GM21423 (cell line): ENCODE results near the gene ADGRF4.

ENCODE experiments used
- ATAC-seq: cut with Tn5 transposase; IDR thresholded peaks from one replicate; pipeline ENCODE4 v1.9.1; 2021; ENCODE audit warnings: mild to moderate bottlenecking, moderate library complexity; ENCODE audit not compliant: unreplicated experiment

The ADGRF4 gene, protein sequence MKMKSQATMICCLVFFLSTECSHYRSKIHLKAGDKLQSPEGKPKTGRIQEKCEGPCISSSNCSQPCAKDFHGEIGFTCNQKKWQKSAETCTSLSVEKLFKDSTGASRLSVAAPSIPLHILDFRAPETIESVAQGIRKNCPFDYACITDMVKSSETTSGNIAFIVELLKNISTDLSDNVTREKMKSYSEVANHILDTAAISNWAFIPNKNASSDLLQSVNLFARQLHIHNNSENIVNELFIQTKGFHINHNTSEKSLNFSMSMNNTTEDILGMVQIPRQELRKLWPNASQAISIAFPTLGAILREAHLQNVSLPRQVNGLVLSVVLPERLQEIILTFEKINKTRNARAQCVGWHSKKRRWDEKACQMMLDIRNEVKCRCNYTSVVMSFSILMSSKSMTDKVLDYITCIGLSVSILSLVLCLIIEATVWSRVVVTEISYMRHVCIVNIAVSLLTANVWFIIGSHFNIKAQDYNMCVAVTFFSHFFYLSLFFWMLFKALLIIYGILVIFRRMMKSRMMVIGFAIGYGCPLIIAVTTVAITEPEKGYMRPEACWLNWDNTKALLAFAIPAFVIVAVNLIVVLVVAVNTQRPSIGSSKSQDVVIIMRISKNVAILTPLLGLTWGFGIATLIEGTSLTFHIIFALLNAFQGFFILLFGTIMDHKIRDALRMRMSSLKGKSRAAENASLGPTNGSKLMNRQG

GRCh38 chr6:47698342-47698787 lies at the start of gene ADGRF4:
Gene ADGRF4, plus strand, starts transcription at chr6:47698580. Its CDS starts 8,666 bp downstream, at chr6:47707246.
- no peak for ATAC-seq

DNA sequence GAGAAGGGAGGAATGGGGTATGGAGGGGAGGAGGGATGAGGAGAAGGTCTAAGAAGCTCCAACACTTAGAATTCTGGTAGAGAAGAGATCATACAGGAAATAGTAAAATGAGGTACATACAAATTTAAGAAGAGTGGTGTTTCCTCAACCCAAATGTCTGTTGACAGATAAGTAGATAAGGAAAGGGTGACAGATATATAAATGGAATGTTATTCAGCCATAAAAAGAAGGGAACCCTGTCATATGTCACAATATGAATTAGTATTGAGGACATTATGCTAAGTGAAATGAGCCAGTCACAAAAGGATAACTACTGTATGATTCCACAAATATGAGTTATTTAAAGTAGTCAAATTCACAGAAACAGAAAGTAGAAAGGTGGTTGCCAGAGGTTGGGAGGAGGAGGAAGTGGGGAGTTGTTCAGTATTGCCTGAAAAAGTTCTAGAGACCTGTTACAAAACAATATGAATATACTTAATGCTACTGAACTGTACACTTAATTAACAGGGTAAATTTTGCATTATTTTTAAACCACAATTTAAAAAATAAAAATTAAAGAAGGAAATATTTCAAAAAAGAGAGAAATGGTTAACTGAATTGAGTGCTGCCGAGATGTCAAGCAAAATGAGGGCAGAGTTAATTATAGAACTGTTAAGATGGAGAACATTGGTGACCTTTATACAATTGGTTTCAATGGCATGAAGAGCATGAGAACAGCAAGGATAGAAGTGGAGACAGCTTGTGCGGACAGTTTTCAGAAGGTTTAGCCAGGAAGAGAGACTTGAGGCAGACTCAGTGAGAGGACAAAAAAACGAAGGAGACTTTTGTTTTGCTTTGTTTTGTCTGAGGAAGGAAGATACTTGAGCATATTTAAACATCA lies 47.6 kb upstream of the ADGRF4 start:
- ATAC-seq: peak; percentile 49

DNA sequence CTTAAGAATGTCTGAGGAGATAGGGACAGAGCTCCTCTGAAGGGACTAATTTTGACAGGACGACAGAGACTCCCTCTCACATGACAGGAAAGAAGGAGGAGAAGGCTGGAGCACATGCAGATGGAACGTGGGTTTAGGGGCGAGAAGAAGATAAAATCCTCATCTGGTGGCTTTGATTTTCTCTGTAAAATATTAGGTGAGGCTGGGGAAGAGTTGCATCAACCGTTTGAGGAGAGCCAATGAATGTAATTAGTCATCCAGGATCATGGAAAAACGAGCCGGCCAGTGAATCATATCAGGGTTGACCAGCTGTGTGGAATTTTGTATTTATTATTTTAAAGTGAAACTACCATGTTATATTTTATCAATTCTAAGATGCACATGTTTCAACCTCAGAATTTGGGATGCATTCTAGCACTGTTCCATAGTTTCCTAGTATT lies 46.9 kb upstream of the ADGRF4 start:
- ATAC-seq: no peak

DNA sequence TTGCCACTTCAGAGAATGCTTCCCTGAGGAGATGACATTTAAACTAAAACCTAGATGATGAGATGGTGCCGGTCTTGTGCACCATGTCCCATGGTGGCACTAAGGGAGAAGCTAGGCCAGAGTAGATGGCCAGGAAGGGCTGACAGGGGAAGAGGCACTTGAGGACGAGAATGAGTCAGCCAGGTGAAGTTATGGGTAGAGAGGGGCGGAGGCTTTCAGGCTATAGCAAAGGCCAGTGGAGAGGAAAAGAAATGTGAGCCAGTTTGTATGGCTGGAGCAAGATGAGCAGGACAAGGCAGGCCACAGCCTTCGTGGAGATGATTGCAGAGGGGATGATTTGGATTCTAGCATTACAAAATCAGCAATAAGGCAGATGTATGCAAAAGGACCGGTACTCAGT lies 44.7 kb upstream of the ADGRF4 start:
- ATAC-seq: no peak

GRCh38 chr6:47654255-47654654 lies 44.1 kb upstream of the ADGRF4 start:
- ATAC-seq: no peak

GRCh38 chr6:47655719-47656595 lies 42.4 kb upstream of the ADGRF4 start:
- peak; percentile 56 for ATAC-seq

DNA sequence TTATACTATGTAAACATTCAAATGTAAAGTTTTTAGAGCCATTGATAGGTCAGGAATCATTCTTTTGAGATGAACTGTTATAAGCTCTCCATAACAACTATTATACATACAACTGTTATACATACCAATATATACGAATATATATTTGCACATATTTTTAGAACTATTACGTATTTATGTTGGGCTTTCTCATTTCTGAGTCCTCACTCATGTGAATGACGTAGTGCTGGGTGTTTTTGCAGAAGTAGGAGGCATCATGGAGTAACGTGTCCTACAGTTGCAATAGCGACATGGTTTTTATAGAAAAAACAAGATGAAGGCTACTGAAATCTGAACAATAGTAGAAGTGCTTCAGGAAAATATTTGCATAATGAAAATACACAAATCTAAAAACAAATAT lies 36.4 kb upstream of the ADGRF4 start:
- ATAC-seq: no peak

DNA sequence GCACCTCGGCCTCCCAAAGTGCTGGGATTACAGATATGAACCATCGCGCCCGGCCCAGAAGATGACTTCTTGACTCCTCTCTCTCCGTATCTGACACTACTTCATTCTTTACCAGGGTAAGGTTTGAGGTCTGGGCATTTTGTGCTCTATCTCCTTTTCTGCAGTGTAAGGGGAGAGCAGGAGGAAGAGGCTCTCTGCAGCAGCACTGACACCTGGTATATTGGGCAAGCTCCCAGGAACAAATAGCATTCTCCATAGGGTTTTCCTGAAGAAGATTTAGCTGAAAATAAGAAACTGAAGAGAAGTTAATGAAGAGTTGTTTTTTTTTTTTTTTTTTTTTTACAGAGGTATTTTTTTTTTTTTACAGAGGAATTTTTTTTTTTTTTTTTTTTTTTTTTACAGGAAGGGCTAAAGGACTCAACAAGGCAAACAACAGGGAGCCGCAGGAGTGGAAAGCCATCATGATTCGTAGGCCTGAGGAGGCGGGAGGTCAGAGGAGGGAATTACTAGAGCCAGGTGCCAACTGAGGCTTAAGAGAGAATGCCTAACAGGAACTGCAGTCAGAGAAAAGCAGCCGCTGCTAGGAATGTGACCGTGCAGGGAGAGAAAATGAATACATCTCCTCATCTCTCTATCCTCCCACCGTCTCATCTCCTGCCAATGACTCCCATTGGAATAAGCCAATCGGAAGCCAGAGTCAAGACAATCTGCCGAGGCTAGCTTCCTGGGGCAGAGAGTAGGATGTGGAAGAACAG lies 34.7 kb upstream of the ADGRF4 start:
- no peak for ATAC-seq

DNA sequence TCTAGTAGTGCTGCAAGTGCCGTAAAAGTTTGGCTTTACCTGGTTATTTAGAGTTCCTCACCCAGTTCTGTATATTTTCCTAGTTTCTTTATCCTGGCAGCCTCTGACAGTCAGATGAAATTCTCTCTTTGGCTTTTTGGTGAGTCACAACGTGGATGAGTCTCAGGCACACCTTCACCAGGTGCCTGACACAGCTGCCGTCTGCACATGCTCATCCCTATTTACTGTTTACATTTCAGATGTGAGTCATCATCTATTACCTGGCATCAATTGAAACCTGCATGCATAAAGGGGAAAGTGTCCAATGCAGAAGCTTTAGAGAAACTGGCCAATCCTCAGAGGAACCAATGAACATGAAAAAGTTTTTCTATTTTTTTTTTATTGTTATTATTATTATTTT lies 33.3 kb upstream of the ADGRF4 start:
- no peak for ATAC-seq

GRCh38 chr6:47669684-47670513 lies 28.5 kb upstream of the ADGRF4 start:
- ATAC-seq: no peak

DNA sequence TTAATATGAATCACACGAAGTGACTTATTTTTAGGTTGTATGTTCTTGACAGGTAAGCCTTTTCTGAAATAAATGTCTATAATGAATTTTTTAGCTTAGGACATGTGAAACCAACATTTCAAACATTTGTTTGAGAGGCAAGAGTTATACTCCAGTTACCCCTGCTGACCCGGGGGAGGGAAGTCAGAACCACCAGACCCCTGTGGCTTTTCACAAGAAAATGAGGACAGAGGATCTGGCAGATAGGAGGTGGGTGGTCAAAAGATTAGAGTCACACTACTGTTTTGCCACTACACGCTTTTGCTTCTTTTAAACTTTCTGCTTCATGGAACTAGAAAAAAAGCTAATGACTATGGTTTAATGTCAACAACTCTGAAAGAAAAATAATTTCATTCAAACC lies 27.5 kb upstream of the ADGRF4 start:
- no peak for ATAC-seq

- ATAC-seq: no peak
These were observed 26.6 kb upstream of the ADGRF4 start for GRCh38 chr6:47671777-47672176.

DNA sequence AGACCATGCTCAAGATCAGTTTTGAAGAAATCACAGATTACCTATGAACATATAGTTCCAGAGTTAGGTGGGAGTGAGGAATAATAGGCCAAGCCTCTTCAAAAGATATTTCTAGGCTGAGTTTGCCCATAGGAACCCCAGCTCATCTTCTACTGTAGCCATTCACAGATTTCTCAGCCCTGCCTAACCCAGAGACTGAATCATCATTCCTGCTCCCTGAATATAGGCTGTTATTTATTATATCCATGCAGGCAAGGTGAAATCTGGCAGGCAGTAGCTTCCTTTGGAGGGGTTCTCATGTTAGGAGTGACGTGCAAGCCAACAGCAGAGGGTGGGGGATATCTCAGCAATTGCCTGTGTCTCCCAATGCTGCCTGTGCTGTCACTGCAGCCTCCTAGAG lies 25.6 kb upstream of the ADGRF4 start:
- ATAC-seq: no peak

GRCh38 chr6:47674673-47675072 lies 23.7 kb upstream of the ADGRF4 start:
- no peak for ATAC-seq

- no peak for ATAC-seq
These were observed 20.8 kb upstream of the ADGRF4 start for GRCh38 chr6:47677381-47678100.

DNA sequence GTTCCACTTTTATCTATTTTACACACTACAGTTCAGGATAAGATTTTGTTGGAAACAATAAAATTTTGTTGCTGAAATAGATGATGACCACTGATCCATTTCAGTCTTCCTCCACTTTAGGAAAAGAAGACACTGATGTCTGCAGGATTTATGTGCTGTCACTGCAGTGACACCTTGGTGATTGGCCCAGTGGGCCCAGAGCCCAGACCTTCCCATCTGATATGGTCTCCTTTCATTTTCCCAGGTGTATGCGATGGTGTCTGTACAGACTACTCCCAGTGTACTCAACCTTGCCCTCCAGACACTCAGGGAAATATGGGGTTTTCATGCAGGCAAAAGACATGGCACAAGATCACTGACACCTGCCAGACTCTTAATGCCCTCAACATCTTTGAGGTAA lies 19.6 kb upstream of the ADGRF4 start:
- ATAC-seq: no peak

DNA sequence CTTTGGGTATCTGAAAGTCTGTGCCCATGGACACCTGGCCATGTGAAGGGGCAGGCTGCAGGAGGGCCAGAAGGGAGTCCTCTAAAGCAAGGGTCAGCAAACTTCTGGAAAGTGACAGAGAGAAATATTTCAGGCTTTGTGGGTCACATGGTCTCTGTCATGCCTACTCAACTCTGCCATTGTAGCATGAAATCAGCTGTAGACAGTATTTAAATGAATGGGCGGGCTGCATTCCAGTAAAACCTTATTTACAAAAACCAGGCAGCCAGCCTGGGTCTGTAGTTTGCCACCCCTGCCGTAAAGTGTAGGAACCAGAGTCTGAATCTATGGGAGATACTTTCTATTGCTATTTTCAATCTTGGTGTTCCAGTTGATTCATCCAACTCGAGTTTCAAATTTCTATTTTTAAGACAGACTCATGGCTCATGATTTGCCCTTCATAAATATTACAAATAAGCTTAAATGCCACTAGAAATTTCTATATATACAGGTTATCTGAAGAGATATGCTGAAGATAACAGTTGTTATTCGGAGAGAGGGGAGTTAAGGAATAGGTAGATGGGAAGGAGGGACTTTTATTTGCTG lies 19.0 kb upstream of the ADGRF4 start:
- ATAC-seq: no peak

GRCh38 chr6:47680051-47680450 lies 18.3 kb upstream of the ADGRF4 start:
- no peak for ATAC-seq
